ENCODE measurements around the gene UBR4. TPM values are rescaled to one million over a fixed set of nuclear protein-coding genes. Genes with fewer than 3 reads are reported as not detected.

The UBR4 gene
- total RNA-seq, 2 donors from 2014 or later: 156 to 199 TPM

DNA sequence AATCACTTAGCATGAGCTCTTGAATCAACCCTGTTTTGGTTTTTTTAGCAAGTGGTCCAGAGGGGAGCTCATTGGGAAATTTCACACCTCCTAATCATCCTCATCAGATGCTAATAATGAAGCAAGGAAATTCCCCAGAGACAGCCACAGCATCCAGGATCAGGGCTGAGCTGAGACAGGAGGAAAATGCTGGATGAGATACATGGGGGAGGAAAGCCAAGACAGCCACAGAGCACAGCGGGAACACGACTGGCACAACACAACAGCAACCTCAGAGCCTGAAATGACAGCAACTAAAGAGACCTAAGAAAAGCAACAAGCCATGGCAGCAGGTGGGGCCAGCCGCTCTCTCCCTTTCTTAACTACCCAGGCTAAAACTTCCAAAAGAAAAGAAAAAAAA is 70.4 kb downstream of the UBR4 start:
- peak overlapping the region in 1 of 2 donors; percentile 65 for H3K27ac Mint-ChIP-seq
- no peak for ATAC-seq
- no peaks in the 10 kb centered on the region for H3K9me3 Mint-ChIP-seq

DNA sequence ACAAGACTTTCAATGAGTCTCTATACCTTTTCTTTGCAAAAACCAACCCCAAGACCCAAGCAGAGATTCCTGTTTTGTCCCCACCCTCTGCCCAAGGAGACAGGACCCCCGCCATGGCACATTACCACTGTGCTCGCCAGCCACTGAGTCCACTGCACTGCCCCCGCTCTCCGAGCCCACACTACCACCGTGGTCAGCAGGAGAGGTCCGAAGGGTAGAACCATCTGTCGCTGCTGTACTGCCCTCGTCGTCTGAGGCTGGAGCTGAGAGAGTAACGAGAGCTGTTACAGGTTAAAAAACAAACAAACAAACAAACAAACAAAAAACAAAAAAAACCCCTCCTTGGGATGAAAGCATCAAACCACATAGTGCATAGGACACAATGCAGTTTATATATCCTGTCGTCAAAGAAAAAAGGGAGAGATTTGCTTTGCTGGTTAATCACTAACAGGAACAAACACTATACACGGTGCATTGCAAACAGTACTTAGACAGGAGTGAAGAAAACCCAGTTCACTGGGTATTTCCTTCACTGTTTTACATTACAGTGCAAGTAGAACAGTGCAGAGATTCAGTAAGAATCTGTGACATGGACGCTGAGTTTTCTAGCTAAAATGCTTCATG is 71.0 kb downstream of the UBR4 start:
- Mint-ChIP-seq H3K36me3 (peaks cover 33 to 41% of the 10 kb centered on the region in 2 donors), H3K27ac (peak overlapping the region; percentile 39 to 73), H3K9me3 (no peaks in the 10 kb centered on the region)
- DNase-seq (ENCODE audit: low spot score in 2 of 2): no peak
- no peak for ATAC-seq

More for the DNA sequence above, 70.4 kb downstream of the UBR4 start:
- no peak for DNase-seq (ENCODE audit: low spot score in 2 of 2)
- H3K36me3 Mint-ChIP-seq: peaks cover 34% of the 10 kb centered on the region in 2 donors

DNA sequence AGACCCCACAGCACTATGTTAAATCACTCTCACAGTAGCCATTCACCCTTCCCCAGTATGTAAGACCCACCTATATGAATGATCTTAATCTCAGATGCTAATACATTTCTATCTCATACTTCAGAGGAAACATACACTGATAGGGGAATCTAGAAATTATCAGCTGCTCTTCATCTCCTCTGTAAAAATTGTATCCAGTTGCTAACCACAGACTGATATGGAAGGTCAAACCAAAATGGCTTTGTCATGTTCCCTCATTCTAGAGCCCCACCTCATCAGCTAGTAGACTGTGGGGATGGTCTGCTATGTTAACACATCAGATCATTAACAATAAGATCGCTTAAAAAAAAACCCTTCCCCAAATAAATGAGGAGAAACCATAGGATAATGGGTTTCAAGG is 71.7 kb downstream of the UBR4 start:
- no peaks in the 10 kb centered on the region for H3K9me3 Mint-ChIP-seq
- ATAC-seq: no peak
- no peak overlapping the region for H3K27ac Mint-ChIP-seq
- DNase-seq (ENCODE audit: low spot score in 2 of 2): no peak
- peaks cover 34 to 44% of the 10 kb centered on the region in 2 donors for H3K36me3 Mint-ChIP-seq

DNA sequence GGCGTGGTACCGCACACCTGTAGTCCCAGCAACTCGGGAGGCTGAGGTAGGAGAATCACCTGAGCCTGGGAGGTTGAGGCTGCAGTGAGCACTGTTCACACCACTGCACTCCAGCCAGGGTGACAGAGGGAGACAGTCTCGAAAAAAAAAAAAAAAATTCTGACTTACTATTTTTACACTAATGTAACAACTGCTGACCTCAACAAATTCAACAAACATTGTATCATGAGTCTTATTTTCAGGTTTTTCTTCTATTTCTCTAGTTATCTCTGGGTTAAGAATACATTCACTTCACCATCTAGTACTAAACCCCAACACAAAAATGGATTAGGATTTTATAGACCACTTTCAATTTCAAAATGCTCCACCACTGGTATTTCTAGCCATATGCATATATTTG is 72.9 kb downstream of the UBR4 start:
- Mint-ChIP-seq H3K36me3 (peaks cover 37 to 56% of the 10 kb centered on the region in 2 donors), H3K9me3 (no peaks in the 10 kb centered on the region), H3K27ac (no peak overlapping the region)
- no peak for ATAC-seq
- DNase-seq (ENCODE audit: low spot score in 2 of 2): no peak

DNA sequence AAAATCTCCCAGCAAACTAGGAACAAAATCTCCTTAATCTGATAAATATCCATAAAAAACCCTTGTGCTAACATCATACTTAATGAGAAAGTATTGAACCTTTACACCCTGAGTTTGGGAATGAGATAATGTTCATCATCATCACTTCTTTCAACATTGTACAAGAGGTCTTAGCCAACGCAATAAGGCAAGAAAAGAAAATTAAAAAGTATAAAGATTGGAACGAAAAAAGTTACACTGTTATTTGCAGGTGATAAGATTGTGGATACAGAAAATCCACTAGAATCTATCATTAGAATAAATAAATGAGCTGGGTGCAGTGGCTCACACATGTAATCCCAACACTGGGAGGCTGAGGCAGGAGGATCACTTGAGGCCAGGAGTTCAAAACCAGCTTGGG is 76.7 kb downstream of the UBR4 start:
- DNase-seq (ENCODE audit: low spot score in 2 of 2) (no peak), ATAC-seq (no peak)
- Mint-ChIP-seq H3K36me3 (peaks cover 44 to 58% of the 10 kb centered on the region in 2 donors), H3K9me3 (no peaks in the 10 kb centered on the region), H3K27ac (no peak overlapping the region)

DNA sequence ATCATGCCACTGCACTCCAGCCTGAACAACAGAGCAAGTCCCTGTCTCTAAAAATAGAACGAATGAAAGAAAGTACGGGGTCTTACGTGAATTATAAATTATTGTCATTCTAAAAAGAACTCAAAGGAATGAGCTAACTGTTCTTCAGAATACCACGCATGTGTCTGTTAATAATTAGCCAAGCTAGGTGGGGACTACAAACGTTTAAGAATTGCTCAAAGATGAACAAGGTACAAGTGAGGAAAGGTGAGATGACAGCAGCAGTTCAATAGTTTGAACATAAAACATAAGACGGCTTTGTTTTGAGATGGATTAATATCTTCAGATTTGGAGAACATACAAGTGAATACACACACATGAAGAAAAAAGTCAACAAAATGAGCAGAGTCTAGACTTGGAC is 79.6 kb downstream of the UBR4 start:
- no peak for DNase-seq (ENCODE audit: low spot score in 2 of 2)
- H3K36me3 Mint-ChIP-seq: peaks cover 48 to 50% of the 10 kb centered on the region in 2 donors
- no peak for ATAC-seq
- no peaks in the 10 kb centered on the region for H3K9me3 Mint-ChIP-seq
- H3K27ac Mint-ChIP-seq: peak overlapping the region in 1 of 2 donors; percentile 22

DNA sequence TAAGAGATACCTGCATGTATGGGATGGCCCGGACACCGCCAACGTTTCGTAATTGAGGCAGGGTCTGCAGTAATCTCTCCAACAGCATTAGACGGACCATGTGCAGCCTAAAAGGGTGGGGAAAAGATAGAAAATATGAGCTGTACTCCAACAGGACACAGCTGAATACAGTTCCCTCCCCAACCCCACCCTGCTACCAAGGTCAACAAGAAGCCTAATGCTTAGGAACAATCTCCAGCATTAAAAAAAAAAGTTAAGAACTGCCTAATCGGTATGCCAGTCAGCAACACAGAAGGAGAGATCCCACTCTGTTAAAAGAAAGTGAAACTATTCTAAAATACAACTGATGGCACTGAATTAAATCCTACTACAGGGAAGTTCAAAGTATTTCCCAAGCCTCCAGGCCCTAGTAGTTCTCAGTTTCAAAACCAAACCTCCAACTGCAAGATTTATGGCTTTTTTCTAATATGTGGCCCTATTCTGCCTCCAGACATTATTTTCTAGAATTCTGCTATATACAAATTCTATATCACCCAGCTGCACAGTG is 81.0 kb downstream of the UBR4 start:
- no peak overlapping the region for H3K27ac Mint-ChIP-seq
- no peak for ATAC-seq

DNA sequence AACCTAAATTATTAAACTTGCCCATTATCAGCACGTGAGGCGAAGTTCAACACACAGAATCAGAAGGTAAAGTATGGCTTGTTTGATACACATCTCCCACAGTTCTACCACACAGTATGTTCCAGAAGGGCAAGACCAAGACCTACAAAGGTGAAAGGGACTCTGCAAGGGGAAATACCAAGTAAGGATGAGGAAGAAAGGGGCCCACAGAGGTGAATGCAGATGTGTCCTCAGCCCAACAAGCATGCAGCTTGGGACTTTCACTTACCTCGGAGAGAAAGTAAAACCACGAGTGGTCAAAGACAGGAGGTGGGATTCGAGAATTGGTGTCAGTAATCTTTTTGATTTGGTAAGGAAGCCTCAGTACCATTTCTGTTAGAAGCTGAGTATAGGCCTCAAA is 85.8 kb downstream of the UBR4 start:
- Mint-ChIP-seq H3K36me3 (peaks cover 46 to 58% of the 10 kb centered on the region in 2 donors), H3K27ac (peak overlapping the region; percentile 81 to 88), H3K9me3 (no peaks in the 10 kb centered on the region)
- peak in 1 of 2 donors; percentile 61 for DNase-seq (ENCODE audit: low spot score in 2 of 2)
- ATAC-seq: peak; percentile 72 to 92

More for the DNA sequence above, 81.0 kb downstream of the UBR4 start:
- no peaks in the 10 kb centered on the region for H3K9me3 Mint-ChIP-seq
- DNase-seq (ENCODE audit: low spot score in 2 of 2): no peak
- H3K36me3 Mint-ChIP-seq: peaks cover 46 to 48% of the 10 kb centered on the region in 2 donors

DNA sequence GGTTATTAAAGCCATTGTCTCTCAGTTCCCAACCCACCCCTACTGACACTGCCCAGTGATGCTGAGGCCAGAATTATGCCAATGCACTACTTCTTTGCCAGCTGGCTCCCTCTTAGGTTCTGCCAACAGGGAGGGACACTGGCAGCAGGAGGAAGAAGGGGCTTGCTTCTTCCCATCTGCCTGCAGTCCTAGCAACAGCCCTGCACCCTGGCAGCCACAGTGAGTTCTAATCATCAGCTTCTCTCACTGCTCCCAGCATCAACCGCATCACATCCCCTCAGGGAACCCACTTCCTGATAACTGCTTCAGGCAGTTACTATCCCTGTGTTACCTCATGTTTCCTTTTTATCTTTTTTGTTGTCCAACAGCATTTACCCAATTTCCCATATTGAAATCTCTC is 86.2 kb downstream of the UBR4 start:
- Mint-ChIP-seq H3K36me3 (peaks cover 48 to 62% of the 10 kb centered on the region in 2 donors), H3K9me3 (no peaks in the 10 kb centered on the region), H3K27ac (peak overlapping the region; percentile 81 to 88)
- no peak for DNase-seq (ENCODE audit: low spot score in 2 of 2)
- peak; percentile 64 to 67 for ATAC-seq

DNA sequence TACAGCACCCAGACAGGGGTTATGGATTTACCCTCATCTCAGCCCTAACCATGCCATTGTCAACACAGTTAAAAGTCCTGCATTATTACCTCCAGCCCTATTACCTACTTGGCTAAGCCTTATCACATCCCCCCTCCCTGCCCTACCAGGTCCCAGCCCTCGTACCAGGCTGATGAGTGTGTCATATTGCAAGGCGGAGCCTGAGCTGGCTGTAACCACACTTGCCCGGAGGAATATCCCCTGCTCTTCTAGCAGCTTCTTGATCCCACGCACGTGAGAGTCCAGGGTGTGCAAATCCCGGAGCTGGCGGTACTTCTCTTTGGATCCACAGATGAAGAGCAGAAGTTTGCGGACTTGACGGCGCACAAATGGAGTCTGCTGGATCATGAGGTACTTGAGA is 87.4 kb downstream of the UBR4 start:
- Mint-ChIP-seq H3K36me3 (peaks cover 47 to 68% of the 10 kb centered on the region in 2 donors), H3K27ac (peak overlapping the region in 1 of 2 donors; percentile 55), H3K9me3 (no peaks in the 10 kb centered on the region)
- ATAC-seq: no peak
- DNase-seq (ENCODE audit: low spot score in 2 of 2): no peak

DNA sequence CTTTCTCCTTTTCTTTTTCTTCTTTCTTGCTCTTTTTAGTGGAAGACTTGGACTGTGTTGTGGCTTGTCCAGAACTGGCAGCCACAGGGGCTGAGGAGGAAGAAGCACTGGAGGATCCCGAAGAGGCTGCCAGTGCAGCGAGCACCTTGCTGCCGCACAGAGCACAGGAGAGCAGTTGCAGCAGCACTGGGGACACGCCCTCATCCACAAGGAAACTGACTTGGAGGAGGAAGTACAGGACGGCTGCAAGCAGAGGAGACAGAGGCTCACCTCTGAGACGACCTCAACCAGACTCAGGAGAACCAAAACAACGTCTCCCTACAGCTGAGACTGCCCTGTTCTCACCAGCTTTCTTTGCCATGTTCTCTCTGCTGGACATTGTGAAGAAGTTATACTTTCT is 88.9 kb downstream of the UBR4 start:
- peak overlapping the region in 1 of 2 donors; percentile 40 for H3K27ac Mint-ChIP-seq
- H3K9me3 Mint-ChIP-seq: no peaks in the 10 kb centered on the region
- no peak for DNase-seq (ENCODE audit: low spot score in 2 of 2)
- peaks cover 35 to 63% of the 10 kb centered on the region in 2 donors for H3K36me3 Mint-ChIP-seq
- no peak for ATAC-seq

DNA sequence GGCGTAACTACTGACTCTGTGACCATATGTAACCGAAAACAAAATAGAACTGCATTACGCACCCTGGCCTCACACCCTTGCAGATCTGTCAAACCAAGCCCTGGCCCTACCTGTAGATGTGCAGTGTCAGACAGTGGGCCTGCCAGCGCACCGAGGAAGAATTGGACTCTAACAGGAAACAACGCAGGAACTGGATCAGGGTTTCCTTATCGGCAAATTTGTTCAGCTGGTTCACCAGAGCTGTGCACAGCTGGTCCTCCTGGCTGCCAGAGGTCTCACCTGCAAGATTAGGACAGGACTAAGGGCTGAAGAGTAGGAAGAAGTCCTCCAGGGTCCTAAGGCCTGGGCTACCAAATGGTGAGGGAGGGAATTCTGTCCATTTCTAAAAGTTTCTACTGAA is 90.0 kb downstream of the UBR4 start:
- no peak overlapping the region for H3K27ac Mint-ChIP-seq
- no peaks in the 10 kb centered on the region for H3K9me3 Mint-ChIP-seq
- DNase-seq (ENCODE audit: low spot score in 2 of 2) (no peak), ATAC-seq (no peak)
- peaks cover 30 to 56% of the 10 kb centered on the region in 2 donors for H3K36me3 Mint-ChIP-seq

DNA sequence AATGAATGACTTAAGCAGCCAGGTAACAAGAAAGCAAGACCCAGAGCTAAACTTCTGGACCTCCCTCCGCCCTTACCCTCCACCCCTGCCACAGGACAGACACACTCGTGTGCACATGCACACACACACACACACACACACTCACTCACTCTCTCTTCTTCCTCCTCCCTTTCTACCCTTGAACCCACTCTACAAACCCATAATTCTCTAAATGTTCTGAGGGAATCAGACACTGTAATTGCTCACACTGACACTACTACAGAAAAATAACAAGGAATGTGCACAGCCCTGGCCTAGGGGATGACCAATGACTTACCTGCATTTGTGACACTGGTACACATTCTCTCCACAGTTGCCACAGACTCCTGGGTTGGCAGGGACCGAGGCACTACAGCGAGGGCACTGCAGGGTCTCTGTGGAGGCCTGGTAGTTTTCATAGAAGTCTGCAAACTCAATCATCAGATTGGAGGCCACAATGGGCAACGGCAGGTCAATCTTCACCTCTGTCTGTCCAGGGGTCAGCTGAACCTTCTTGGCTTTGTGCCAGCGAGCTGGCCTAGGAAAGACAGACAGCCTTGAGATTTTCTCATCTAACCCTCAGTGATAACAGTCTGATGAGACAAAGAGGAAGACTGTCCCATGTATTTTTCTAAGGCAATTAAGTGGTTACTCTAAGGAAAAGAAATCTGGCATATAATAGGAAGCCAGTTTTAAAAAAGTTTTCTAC is 94.8 kb downstream of the UBR4 start:
- peaks cover 18 to 22% of the 10 kb centered on the region in 2 donors for H3K36me3 Mint-ChIP-seq
- no peaks in the 10 kb centered on the region for H3K9me3 Mint-ChIP-seq
- ATAC-seq (no peak), DNase-seq (ENCODE audit: low spot score in 2 of 2) (no peak)
- peak overlapping the region in 1 of 2 donors; percentile 35 for H3K27ac Mint-ChIP-seq

DNA sequence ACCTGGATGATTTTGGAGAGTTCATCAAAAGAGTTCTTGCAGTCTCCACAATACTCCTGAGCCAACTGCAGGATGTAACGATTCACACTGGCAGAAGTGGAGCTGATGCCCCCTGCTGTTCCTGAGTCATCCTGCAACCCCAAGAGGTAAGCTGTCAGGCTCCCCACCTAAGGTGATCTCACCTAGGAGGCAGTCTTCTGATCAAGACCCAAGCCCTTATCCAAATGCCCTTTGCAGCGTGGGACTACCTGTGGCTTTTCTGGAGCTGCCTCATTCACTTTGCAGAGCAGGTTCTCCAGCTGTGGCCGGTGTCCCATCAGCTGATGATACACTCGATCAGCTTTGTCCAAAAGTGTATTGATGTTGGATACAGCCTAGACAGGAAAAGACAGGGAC is 96.4 kb downstream of the UBR4 start:
- H3K36me3 Mint-ChIP-seq: peaks cover 9 to 15% of the 10 kb centered on the region in 2 donors
- DNase-seq (ENCODE audit: low spot score in 2 of 2) (peak in 1 of 2 donors; percentile 39), ATAC-seq (peak; percentile 37 to 70)
- H3K9me3 Mint-ChIP-seq: no peaks in the 10 kb centered on the region
- H3K27ac Mint-ChIP-seq: peak overlapping the region in 1 of 2 donors; percentile 12

DNA sequence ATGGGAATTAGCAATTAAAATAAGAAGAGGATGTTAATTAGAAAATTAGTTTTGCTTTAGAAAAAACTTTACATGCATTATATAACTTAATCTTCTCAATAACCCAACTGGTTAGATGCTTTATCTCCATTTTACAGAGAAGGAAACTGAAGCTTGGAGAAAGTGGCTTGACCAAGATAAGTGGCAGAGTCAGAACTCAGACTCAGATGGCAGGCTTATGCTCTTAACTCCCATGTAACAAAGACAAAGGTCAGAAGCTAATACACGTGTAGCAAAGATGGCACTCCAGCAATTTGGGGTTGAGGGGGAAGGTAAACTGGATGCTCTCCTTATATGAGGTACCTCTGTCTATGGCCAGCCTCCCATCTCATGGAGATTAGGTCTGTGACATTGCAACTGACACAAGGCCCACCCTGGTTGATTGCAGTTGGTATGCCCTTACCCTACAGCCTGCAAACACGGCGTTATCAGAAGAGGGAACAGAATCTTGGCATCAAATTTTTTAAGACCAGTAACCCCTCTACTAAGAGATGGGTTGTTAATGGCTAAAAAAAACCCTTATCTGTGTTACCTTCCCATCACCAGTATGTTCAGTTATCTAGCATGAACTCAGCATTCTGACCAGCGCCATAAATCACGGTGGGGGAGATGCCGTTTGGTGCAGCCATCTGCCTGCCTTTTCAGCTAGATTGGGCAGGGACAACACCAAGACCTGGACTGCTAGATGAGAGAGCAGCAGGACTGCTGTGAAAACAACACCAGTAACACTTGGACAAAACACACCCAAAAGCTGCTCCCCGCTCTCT is 97.0 kb downstream of the UBR4 start:
- DNase-seq (ENCODE audit: low spot score in 2 of 2): no peak
- Mint-ChIP-seq H3K36me3 (peaks cover 8 to 12% of the 10 kb centered on the region in 2 donors), H3K27ac (no peak overlapping the region), H3K9me3 (no peaks in the 10 kb centered on the region)
- peak in 1 of 2 donors; percentile 8 for ATAC-seq

DNA sequence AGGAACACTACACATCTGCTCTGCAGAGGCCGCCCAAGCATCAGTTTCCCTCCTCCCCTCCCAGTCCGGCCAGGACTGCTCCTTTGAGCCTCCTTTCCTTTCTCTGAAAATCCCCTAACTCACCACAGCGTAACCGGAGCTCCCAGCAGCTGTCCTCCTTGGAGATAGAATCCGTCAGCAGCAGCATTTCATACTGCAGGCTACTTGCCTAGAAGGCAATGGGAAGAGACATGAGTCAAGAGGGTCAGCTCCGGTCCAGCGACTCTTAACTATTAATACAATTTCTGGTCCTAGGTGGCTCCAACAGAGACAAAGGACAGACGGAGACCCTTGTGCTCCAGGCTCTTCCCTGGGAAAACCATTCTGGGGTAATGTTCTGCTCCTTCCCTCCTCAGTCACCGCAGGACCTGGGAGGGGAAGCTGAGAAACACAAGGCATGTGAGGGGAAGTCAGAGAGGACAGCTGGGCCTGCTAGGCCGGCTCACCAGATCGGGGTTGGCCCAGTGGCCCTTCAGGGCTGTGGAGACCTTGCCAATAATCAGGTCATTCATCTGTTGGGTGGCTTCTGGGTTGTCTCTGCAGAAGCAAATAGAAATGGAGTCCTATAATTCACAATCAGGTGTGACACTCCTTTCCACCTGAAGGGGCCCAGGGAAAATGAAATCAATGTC is 99.7 kb downstream of the UBR4 start:
- Mint-ChIP-seq H3K27ac (peak overlapping the region in 1 of 2 donors; percentile 5), H3K36me3 (peaks cover 10 to 11% of the 10 kb centered on the region in 2 donors), H3K9me3 (no peaks in the 10 kb centered on the region)
- DNase-seq (ENCODE audit: low spot score in 2 of 2): no peak
- ATAC-seq: no peak

Measured in activated naive CD4-positive, alpha-beta T cell treated with anti-CD3 and anti-CD28 coated beads, Interleukin-2, amount 50 U/mL, for 72 hours (primary cell).